H1 (cell line): ENCODE measurements around the gene DBH. TPM values are rescaled to one million over a fixed set of nuclear protein-coding genes. Genes with fewer than 3 reads are reported as not detected.

Source experiments
- CEBPB ChIP-seq: IDR thresholded peaks from 2 replicates; pipeline ENCODE4 v1.6.1; 2012; ENCODE audit warnings: low read depth, low read length
- GTF2F1 ChIP-seq: IDR thresholded peaks from 2 replicates; pipeline ENCODE4 v1.6.1; 2012; ENCODE audit warnings: low read depth, low read length, improper control_type of control experiment, borderline replicate concordance
- NRF1 ChIP-seq: IDR thresholded peaks from 2 replicates; pipeline ENCODE4 v1.6.1; 2011; ENCODE audit warnings: mild to moderate bottlenecking, low read depth, low read length, improper control_type of control experiment
- TAF1 ChIP-seq: IDR thresholded peaks from 2 replicates; pipeline ENCODE4 v1.6.1; 2011; ENCODE audit warnings: mild to moderate bottlenecking, low read depth, low read length
- TCF12 ChIP-seq: IDR thresholded peaks from 2 replicates; pipeline ENCODE4 v1.6.1; 2011; ENCODE audit warnings: low read depth, mild to moderate bottlenecking, low read length
- polyA plus RNA-seq, 7 experiments: library from polyadenylated mRNA; depleted of rRNA in 3 of 7; stranded (reverse) in 5 of 7; unstranded in 2 of 7; fragments of >200 nt in 5 of 7; fragments of 200-250 nt in 2 of 7; gene quantifications; 1 replicate in 5 of 7; 2 replicates in 1 of 7; 4 replicates in 1 of 7; pipeline versions ENCODE4 v1.2.1 to v1.2.3, GENCODE V29; 2011 to 2013; ENCODE audit warnings: missing spikeins in 2 of 7, mixed read lengths in 2 of 7
- total RNA-seq: library from RNA; stranded (reverse); fragmentation: NEBNext Ultra II Directional; extraction: Animal tissue kit (Norgen Biotek cat#: 25700); gene quantifications from 2 replicates; pipeline ENCODE4 v1.2.1, GENCODE V29; 2021
- TF ChIP-seq, protein P1 (sequence below): fragments of 300-600 bp; sonication (generic); IDR thresholded peaks from 2 replicates; pipeline ENCODE4 v1.7.1; 2012; ENCODE audit warnings: low read length, moderate library complexity, mild to moderate bottlenecking, inconsistent platforms; ENCODE audit not compliant: insufficient replicate concordance

DBH gene
- total and polyA plus RNA-seq, 2 of the 8 experiments (the other 6 are each of a cell fraction or from before 2014, with no cell fraction given): 0.18 TPM; not detected in 1

DNA sequence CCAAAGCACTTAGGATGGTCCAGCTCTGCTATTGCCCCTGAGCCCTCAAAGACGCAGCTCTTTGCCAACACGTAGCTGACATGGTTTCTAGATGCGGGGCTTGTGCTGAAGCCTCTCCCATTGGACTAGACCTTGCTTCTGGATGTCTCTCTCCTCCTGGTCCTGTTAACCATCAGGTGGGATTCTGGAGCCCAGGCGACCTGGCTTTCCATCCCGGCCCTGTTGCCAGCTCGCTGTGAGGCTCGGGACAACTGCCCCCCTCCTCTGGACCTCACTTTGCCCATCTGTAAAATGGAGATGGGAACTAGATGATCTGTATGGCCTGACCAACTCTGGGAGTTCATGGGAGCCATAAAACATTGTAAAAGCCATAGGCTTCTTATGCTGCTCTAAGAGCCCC, 4.0 kb downstream of the DBH start (continued):
- TF ChIP-seq, protein P1, sequence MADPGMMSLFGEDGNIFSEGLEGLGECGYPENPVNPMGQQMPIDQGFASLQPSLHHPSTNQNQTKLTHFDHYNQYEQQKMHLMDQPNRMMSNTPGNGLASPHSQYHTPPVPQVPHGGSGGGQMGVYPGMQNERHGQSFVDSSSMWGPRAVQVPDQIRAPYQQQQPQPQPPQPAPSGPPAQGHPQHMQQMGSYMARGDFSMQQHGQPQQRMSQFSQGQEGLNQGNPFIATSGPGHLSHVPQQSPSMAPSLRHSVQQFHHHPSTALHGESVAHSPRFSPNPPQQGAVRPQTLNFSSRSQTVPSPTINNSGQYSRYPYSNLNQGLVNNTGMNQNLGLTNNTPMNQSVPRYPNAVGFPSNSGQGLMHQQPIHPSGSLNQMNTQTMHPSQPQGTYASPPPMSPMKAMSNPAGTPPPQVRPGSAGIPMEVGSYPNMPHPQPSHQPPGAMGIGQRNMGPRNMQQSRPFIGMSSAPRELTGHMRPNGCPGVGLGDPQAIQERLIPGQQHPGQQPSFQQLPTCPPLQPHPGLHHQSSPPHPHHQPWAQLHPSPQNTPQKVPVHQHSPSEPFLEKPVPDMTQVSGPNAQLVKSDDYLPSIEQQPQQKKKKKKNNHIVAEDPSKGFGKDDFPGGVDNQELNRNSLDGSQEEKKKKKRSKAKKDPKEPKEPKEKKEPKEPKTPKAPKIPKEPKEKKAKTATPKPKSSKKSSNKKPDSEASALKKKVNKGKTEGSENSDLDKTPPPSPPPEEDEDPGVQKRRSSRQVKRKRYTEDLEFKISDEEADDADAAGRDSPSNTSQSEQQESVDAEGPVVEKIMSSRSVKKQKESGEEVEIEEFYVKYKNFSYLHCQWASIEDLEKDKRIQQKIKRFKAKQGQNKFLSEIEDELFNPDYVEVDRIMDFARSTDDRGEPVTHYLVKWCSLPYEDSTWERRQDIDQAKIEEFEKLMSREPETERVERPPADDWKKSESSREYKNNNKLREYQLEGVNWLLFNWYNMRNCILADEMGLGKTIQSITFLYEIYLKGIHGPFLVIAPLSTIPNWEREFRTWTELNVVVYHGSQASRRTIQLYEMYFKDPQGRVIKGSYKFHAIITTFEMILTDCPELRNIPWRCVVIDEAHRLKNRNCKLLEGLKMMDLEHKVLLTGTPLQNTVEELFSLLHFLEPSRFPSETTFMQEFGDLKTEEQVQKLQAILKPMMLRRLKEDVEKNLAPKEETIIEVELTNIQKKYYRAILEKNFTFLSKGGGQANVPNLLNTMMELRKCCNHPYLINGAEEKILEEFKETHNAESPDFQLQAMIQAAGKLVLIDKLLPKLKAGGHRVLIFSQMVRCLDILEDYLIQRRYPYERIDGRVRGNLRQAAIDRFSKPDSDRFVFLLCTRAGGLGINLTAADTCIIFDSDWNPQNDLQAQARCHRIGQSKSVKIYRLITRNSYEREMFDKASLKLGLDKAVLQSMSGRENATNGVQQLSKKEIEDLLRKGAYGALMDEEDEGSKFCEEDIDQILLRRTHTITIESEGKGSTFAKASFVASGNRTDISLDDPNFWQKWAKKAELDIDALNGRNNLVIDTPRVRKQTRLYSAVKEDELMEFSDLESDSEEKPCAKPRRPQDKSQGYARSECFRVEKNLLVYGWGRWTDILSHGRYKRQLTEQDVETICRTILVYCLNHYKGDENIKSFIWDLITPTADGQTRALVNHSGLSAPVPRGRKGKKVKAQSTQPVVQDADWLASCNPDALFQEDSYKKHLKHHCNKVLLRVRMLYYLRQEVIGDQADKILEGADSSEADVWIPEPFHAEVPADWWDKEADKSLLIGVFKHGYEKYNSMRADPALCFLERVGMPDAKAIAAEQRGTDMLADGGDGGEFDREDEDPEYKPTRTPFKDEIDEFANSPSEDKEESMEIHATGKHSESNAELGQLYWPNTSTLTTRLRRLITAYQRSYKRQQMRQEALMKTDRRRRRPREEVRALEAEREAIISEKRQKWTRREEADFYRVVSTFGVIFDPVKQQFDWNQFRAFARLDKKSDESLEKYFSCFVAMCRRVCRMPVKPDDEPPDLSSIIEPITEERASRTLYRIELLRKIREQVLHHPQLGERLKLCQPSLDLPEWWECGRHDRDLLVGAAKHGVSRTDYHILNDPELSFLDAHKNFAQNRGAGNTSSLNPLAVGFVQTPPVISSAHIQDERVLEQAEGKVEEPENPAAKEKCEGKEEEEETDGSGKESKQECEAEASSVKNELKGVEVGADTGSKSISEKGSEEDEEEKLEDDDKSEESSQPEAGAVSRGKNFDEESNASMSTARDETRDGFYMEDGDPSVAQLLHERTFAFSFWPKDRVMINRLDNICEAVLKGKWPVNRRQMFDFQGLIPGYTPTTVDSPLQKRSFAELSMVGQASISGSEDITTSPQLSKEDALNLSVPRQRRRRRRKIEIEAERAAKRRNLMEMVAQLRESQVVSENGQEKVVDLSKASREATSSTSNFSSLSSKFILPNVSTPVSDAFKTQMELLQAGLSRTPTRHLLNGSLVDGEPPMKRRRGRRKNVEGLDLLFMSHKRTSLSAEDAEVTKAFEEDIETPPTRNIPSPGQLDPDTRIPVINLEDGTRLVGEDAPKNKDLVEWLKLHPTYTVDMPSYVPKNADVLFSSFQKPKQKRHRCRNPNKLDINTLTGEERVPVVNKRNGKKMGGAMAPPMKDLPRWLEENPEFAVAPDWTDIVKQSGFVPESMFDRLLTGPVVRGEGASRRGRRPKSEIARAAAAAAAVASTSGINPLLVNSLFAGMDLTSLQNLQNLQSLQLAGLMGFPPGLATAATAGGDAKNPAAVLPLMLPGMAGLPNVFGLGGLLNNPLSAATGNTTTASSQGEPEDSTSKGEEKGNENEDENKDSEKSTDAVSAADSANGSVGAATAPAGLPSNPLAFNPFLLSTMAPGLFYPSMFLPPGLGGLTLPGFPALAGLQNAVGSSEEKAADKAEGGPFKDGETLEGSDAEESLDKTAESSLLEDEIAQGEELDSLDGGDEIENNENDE: no peak
- TF ChIP-seq TAF1 (no peak), GTF2F1 (no peak), NRF1 (no peak), TCF12 (no peak), CEBPB (no peak)
